HG03159 (cell line): Measurements from ENCODE around the gene TTYH1.
"Not testable (repeated sequence)": the region's sequence is repeated elsewhere in the genome, so short reads cannot be mapped to it uniquely, and the experiment has no call there.

Experiments used
- ATAC-seq: cut with Tn5 transposase; IDR thresholded peaks from one replicate; pipeline ENCODE4 v1.9.1; 2021; ENCODE audit warnings: mild to moderate bottlenecking, moderate library complexity; ENCODE audit not compliant: unreplicated experiment

TTYH1 gene

DNA sequence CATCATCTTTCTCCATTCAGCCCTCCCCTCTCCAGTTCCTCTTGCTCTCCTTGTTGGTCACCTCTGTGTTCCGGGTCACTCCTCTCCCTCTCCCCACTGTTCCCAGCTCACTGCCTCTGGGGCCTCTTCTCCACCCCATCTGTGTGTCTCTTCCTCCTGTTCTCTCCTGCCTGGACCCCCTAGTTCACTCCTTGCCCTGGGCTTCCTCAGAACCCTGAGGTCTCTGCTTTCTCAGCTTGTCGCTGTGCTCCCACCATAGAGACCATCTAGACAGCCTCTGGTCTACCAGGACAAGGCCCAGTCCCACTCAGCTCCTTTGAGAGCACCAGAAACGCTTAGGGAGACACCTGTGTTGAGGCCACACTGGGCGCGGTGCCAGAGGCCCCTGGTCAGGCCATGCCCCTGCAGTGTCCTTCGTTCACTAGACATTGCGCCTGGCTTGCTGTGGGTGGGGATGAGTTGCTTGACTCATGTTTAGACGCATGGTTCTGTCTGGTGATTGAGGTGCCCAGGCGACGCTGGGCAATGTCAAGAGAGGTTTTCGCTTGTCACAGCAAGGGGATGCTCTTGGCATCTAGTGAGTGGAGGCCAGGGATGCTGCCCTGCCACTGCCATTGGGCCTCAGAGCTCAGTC, 43.5 kb downstream of the TTYH1 start:
- no peak for ATAC-seq

DNA sequence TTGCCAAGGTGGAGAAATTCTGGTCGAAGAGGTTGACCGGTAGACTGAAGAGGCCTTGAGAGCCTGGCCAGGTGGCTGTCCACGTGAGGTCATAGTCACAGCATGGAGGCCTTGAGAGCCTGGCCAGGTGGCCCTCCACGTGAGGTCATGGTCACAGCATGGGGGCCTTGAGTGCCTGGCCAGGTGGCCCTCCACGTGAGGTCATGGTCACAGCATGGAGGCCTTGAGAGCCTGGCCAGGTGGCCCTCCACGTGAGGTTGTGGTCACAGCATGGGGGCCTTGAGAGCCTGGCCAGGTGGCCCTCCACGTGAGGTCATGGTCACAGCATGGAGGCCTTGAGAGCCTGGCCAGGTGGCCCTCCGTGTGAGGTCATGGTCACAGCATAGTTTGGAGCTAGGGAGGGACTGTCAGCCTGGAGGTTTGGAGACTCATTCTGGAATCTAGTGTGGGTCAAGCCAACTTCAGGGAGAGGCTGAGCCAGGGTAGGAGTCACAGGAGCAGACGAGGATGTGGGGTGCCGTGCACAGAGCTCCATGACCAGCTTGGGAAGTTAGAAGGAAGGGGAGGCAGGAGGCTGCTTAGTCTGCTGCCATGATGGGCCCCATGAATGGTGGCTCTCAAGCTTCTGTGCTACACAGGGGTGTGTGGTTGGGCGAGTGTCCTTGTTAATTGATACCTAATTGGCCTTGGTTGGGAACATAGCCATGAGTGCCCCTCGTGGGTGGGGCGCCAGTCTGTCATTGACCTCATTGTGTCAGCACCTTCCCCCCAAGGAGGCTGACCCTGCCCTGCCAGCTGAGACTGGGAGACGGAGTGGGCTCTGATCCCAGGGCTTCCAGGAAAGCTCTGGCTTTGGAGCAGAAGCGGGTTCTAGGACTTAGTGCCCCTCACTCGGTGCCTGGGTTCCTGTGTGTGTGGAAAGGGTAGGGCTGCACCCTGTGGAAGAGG, 44.3 kb downstream of the TTYH1 start:
- ATAC-seq: no peak

- no peak for ATAC-seq
Measured at GRCh38 chr19:54460230-54461005, 45.2 kb downstream of the TTYH1 start.

DNA sequence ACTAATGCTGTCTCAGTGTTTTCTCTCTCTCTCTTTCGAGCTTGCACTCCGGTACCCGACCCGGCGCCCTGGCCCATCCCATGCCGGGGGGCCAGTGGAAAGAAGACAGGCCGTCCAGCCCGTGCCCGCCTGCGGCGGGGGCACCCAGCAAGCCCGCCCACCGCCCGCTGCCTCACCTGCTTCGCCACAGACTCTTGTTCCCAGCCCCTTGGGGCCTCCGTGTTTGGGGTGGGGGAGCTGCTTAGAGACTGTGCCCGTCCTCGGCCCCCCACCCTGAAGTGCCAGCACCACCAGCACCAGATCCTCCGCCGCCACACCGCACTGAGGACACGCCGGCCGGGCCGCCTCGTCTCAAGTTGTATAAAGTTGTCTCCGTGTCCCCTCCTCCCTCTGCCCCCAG, 45.9 kb downstream of the TTYH1 start:
- ATAC-seq: no peak

GRCh38 chr19:54461613-54462012, 46.3 kb downstream of the TTYH1 start:
- ATAC-seq: no peak

GRCh38 chr19:54462047-54462654, 46.9 kb downstream of the TTYH1 start:
- ATAC-seq: no peak

DNA sequence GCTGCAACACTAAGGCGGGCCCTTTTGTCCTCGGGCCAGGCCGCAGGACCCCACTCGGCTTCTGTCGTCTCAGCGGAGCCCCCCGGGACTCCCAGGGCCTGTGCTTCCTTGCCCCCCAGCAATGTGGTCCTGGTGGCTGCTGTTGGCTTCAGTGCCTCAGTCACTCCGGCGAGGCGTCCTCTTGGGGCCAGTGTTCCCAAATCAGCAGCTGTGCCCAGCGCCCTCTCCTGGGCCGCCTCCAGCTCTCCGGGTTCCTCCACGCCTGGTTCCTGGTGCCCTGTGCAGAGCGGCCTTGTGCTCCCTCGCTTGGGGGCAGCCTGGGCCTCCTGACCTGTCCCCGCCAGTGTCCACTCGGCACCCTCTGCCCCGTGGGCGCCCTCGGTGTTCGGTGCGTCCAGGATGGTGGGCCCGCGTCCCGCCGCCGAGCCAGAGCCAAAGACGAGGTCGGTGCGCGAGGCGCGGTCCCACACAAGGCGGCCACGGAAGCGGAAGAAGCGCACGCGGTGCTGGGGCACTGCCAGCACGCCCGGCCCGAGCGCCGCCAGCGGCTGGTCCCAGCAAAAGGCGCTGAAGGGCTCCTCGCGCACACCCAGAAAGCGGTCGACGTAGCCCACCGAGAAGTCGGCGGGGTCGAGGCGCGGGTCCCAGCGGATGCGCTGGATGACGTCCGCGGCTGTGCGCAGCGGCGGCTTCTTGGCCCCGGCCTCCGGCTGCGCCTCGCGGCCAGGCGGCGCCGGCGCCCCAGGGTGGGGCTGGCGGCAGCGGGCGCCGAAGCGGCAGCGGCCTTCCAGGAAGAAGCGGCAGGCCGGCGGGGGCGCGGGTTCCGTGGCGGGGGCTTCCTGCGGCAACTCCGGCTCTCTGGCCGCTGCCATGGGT, 47.6 kb downstream of the TTYH1 start:
- peak; percentile 23 for ATAC-seq

DNA sequence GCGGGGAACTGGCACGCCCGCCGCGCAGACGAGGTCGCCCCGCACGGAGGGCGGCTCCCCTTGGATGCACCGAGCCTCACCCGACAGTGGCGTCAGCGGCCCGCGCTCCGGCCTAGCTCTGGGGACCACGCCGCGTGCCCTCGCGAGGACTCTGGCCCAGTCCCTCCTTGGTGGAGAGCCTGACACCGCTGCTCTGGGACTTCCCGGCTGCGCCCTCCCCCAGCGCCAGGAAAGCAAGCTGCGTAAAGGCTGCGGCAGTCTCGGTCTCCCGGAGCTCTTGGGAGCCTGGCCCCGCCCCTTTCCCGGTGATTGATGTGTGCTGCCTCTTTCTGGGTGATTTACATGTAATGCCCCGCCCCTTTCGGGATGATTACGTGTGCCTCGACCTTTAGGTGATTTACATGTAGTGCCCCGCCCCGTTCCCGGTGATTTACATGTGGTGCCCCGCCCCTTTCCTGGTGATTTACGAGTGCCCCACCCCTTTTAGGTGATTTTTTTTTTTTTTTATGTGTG, 48.3 kb downstream of the TTYH1 start, which contains the start of gene LENG9:
LENG9 (minus strand) TSS at position 248 of the 513 bp plus-strand sequence. CDS start 252 bp downstream, outside the sequence.
- ATAC-seq: peak; percentile 51

DNA sequence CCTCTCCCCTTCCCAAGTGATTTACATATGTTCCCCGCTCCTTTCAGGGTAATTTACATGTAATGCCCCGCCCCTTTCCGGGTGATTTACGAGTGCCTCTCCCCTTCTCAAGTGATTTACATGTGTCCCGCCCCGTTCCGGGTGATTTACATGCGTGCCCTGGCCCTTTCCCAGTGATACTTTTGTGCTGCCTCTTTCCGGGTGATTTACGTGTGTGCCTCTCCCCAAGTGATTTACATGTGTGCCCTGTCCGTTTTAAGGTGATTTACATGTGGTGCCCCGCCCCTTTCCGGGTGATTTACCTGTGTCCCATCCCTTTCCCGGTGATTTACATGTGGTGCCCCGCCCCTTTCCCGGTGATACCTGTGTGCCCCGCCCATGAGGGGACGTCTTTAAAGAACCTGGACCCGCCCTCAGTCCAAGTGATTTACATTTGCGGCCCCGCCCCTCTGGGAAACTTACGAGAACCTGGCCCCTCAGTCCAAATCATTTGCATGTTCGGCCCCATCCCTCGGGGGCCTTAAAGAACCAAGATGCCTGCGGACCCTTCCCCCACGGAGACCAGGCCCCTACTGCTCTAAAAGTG, 48.9 kb downstream of the TTYH1 start:
- peak; percentile 40 for ATAC-seq

- peak; percentile 39 for ATAC-seq
Measured at GRCh38 chr19:54464630-54465425, 49.6 kb downstream of the TTYH1 start.

DNA sequence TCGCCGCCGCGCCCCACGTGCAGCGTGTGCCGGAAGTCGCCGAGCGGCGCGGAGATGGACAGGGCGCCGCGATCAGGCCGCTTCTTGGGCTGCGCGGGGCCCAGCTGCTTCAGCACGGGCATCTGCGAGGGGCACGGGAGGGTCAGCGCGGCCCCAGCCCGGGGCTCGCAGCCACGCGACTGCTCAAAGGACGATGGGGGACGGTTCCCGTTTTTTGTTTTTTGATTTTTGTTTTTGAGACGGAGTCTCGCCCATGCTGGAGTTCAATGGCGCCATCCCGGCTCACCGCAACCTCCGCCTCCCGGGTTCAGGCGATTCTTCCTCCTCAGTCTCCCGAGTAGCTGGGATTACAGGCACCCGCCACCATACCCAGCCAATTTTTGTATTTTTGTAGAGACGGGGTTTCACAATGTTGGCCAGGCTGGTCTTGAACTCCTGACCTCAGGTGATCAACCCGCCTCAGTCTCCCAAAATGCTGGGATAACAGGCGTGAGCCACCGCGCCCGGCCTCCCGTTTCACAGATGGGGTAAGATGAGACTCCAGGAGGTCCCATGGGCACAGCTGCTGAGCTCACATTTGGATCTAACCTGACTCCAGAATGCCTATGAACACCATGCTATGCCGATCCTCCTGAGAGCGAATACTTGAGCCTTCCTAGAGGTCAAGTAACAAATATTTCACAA, 50.3 kb downstream of the TTYH1 start:
- no peak for ATAC-seq

- ATAC-seq: not testable (repeated sequence)
Measured at GRCh38 chr19:54466110-54466480, 50.8 kb downstream of the TTYH1 start.

GRCh38 chr19:54469496-54469934, 54.3 kb downstream of the TTYH1 start:
- ATAC-seq: no peak

GRCh38 chr19:54470276-54470887, 55.1 kb downstream of the TTYH1 start:
- no peak for ATAC-seq

GRCh38 chr19:54470991-54471782, 55.9 kb downstream of the TTYH1 start:
- no peak for ATAC-seq

- no peak for ATAC-seq
Measured at GRCh38 chr19:54473071-54473891, 58.0 kb downstream of the TTYH1 start, which contains the start of gene CDC42EP5. Gene CDC42EP5 (minus strand): TSS chr19:54473296. CDS start chr19:54465547, 7,749 bp downstream.
